HG02970 (cell line): Measurements from ENCODE around the gene CCL14.
"Not testable (repeated sequence)": the region's sequence is repeated elsewhere in the genome, so short reads cannot be mapped to it uniquely, and the experiment has no call there.

Experiments
- ATAC-seq: cut with Tn5 transposase; IDR thresholded peaks from one replicate; pipeline ENCODE4 v1.9.1; 2021; ENCODE audit warnings: mild to moderate bottlenecking, moderate library complexity, moderate number of reproducible peaks; ENCODE audit not compliant: unreplicated experiment, low FRiP score

CCL14 gene

DNA sequence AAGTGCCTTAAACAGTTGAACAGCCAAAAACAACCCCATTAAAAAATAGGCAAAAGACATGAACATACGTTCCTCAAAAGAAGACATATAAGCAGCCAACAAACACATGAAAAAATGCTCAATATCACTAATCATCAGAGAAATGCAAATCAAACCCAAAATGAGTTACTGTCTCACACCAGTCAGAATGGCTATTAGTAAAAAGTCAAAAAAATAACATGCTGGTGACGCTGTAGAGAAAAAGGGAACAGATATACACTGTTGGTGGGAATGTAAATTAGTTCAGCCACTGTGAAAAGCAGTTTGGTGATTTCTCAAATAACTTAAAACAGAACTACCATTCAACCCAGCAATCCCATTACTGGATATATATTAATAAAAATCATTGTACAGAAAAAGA lies 8.8 kb upstream of the CCL14 start:
- not testable (repeated sequence) for ATAC-seq

DNA sequence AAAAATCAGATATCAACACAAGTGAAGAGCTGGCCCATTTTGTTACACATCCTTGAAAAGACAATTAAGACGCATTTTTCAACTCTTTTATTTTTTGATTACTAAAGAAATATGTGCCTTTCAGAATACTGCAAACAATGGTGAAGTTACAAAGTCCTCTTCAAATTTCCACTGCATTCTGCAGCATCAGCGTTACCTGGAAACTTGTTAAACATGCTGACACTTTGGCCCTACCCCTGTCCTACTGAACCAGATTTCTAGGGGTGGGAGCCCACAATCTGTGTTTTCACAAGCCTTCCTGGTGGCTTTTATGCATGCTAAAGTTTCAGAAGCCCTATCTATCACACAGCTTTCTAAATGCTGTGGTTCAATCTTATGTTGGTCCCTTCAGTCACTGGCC lies 4.5 kb upstream of the CCL14 start:
- ATAC-seq: no peak

DNA sequence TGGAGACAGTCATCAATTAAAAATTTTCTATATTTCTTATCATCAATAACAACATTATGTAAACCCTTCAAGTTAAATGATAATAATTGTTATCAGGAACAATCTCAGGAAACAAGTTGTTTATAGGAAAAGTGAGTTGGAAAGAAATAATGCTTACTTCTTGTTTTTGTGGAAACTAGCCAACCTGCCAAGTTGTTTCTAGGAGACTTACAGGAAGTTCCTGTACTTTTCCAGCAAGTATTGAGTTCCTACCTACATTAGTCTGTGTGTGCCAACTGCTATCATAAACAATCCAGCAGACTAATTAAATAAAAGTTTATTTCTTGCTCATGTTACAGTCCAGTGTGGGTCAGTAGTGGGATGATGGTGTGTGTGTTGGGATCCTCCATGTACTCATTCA lies 1.6 kb upstream of the CCL14 start:
- ATAC-seq: no peak

DNA sequence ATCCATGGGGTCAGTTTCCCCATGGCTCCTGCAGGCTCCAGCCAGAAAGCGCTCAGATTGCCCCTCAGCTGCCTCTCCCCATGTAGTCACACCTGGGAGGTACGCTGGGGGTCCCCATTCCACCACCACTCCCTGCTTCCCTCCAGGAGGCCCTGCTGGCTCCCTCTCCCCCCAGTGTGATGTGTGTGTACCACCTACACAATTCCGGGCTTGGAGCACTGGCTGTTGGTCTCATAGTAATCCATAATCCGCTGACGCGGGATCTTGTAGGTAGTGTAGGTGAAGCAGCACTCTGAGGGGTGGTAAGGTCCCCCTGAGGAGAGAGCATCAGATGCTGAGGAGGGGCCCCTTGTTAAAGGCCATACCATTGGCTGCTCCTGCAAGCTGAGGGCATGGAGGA lies 2.4 kb downstream of the CCL14 start:
- ATAC-seq: no peak

DNA sequence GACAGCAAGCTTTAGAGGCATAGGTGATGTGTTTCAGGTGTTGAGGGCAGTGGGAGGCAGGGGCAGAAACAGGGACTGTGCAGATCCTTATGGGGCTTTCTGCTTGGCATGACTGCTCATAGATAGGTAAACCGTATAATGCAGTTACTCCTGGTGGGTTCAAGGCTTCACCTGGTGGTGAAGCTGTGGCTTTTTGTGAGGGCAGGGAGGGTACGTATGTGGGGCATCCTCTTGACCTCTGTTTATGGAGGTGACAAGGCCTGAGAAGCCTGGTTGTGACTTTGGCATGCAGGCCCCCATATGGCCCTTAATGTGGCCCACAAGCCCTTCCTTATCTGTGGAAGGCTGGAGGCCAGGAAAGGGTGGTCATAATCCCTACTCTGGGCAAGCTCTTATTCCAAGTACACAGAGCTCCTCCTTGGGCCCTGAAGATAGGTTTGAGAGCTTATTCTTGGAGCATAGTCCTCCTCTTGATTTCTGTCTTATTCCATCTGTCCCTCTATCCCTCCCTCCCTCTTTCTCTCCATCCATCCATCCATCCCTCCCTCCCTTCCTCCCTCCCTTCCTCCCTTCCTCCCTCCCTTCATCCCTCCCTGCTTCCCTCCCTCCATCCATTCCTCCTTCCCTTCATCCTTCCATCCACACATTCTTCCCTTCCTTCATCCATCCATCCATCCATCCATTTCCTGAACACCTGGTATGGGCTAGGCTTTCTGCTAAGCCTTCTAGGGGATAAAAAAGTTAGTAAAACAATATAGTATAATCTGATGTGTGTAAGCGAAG lies 3.9 kb downstream of the CCL14 start:
- ATAC-seq: no peak

DNA sequence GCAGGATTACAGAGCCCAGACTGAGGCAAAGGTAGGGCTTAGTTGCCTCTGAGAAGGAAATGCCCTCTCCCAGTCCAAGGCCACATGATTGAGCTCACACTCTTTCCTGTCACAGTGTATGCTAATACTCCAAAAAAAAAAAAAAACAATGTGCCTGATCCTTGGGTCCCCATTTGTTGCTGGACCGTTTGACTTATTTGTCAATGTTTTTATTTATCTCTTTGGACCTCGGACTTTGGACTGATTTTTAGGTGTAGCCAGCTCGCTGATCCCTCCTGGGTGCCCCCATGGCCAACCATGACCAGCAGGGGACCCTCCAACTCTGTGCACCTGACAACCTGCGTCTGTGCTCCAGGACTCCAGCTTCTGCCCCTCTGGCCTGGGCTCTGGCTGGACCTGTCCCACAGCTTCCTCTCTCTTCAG lies 4.6 kb downstream of the CCL14 start:
- no peak for ATAC-seq

DNA sequence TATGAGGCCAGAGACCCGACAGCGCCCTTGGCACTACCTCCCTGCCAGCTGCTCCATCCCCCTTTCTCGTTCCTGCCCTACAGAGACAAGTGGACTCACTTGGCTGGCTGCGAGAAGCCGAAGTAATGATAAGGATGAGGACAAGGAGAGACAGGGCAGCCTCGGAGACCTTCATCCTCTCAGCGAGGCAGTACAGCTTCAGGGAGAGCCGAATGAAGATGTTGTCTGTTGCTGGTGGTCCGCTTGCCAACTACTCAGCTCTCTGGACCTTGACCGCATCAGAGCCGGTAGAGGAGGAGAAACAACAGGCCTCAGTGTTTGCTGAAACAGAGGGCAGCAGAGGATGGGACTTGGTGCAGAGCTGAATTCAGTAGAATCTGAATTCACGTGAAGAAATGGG lies 5.3 kb downstream of the CCL14 start, which contains the start of gene CCL16:
CCL16 (minus strand) TSS at position 252 of the 400 bp plus-strand sequence; CDS start at position 175, 77 bp downstream.
- no peak for ATAC-seq

DNA sequence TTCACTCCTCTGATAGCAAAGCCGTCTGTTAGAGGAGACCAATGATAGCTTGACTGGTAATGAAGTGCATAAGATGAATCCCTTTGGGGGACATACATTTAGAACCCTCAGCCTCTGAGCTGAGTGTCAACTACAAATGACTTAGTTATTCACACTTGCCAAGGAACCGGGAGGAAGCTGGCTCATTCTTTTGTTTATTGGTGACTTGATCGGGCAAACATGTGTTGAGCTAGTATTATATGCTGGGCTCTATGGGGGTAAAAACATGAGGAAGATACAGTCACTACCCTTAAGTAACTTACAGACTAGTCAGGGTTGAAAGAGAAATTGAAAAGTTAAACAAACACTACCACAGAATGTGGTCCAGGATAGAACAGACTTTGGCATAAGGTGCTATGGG lies 8.2 kb downstream of the CCL14 start:
- no peak for ATAC-seq

DNA sequence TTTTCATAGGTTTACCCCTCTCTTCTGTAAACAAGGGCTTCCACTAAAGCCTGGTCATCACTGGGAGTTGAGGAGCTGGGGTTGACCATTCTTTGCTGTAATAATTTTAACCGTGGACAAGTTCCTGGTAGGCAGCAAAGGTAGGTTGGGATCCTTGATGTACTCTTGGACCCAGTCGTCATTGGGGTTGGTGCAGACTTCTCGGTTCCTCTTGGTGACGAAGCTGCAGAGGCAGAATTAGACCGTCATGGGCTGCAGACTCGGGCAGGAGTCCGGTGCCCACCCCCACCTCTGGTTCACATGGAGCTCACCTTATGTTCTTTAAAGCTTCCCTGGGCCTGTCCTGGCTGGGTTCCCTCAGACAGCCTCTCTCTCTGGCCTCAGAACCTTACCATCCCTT lies 9.0 kb downstream of the CCL14 start:
- no peak for ATAC-seq

DNA sequence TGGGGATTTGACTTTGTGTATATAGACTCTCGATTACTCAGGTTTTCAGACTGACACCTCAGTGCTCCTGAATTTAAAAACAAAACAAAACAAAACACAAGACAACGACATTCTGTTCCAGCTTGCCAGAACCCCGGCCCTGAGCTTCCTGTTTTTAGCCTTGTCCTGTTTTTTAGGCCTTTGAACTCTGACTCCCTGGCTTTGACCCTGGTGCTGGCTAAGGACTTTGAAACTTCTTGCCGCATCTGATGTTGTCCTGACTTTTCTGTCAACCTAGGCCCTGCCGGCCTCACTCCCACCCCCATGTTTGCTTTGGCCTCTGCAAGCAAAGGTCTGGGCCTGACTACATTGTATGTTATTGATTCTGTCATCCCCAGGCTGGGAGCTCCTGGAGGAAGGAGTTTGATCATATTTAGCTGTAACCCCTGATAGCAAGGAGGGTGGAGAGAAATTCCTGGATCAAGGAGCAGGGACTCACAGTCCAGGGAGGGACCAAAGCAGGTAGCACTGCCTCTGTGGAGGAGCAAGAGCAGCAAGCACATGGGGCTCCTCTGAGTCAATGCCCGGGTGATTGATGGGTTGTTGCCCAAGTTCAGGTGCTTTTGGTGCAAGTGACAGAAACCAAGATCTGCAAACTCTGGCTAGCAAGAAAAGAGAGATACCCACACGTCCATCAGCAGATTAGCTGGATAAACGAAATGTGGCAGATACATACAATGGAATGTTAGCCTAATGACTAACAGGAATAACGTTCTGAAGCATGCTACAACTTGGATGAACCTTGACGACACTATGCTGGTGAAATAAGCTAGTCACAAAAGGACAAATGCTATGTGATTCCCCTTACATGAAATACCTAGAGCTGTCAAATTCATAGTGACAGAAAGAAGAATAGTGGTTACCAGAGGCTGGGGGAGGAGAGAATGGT lies 12.9 kb downstream of the CCL14 start:
- no peak for ATAC-seq

DNA sequence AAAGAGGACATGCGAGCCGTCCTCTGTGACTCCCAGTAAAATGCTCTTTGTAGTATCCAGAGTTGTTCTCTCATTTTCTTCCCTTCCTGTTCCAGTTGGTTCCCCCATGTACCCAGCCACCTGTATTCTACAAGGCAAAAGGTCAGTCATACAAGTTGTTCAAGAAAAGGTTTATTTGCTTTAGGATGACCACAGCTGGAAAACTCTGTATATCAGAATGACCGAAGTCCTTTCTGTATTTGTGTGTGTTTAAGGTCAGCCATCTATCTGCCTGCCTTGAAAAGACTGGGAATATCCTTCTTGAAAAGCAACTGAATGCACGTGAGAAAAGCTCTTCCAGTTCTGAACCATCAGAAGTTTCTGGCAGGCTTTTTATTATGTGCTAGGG lies 13.6 kb downstream of the CCL14 start:
- no peak for ATAC-seq

DNA sequence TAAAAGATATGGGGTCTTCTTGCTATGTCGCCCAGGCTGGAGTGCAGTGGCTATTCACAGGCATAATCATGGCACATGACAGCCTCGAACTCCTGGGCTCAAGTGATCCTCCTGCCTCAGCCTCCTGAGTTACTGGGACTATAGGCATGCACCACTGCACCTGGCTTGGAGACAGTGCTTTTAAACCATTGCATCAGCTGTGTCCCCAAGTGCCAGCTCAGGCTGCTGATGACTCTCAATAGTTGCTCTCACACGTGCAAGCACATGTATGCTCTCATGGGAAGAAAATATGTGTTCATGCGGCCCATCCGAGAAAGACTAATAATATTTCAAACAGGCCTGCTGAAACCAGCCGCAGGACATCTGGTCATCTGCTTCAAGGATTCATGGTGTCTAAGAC lies 14.0 kb downstream of the CCL14 start:
- no peak for ATAC-seq

DNA sequence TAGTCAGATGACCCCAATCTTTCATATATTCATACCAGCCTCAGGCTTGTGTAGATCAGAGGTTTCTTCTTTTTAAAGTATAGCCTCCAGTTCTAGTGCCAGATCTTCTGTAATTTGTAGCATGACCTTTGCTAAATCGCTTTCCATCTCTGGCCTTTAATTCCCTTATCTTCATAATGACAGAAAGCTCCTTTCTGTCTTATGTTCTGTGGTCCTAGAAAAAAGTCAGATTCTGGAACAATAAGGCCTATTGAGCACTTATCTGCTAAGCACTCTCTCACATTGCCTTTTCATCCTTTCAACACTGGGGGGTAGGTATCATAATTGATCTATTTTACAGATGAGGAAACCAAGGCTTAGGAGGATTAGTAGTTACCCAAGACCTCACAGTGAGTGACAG lies 14.5 kb downstream of the CCL14 start:
- no peak for ATAC-seq

DNA sequence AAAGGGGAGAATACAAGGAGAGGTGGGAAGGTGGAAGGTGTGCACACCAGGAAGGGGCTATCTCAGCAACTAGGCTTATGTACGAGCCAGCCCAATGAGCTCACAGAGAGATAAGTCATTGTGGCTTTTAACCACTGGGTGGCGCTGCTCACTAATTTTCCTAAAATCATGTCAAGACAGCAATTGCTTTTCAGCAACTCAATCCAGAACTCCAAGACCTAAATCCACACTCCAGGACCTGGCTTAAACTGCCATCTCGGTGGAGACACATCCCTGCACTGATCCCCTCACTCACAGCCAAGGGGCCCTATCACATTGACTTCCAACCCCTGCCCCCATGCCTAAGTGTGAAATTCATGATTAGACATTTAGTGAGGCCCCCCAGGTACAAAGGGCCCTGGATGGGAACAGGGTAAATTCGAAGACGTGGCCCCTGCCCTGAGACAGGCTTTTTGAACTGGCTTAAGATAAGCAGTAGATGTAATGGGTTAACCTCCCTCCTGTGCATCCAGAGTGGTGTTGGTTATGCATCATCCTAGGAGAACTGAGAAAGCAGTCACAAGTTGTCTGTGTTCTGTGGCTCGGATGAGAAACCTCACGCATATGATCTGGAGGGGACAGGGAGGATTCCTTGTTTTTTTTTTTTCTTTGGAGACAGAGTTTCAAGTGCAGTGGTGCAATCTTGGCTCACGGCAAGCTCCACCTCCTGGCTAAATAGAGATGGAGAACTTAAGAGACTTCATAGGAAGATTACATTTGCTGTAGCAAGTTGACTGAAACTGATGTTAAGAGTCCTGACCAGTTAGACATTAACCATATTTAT lies 16.8 kb downstream of the CCL14 start:
- no peak for ATAC-seq

DNA sequence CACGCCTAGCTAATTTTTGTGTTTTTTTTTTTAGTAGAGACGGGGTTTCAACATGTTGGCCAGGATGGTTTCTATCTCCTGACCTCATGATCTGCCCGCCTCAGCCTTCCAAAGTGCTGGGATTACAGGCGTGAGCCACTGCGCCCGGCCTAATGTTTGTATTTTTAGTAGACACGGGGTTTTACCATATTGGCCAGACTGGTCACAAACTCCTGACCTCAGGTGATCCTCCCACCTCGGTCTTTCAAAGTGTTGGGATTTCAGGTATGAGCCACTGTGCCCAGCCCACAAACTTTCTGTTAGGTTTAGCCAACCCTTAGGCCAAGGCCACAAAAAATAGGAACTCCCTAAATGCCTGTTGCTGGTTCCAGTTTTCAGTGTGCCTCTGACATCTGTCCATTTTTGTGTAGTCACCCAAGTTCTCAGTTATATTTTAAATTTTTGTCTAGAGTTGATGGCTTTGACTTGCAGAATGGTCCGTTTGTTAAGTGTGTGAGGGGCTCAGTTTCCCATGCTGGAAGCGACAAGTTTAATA lies 17.9 kb downstream of the CCL14 start:
- ATAC-seq: no peak

DNA sequence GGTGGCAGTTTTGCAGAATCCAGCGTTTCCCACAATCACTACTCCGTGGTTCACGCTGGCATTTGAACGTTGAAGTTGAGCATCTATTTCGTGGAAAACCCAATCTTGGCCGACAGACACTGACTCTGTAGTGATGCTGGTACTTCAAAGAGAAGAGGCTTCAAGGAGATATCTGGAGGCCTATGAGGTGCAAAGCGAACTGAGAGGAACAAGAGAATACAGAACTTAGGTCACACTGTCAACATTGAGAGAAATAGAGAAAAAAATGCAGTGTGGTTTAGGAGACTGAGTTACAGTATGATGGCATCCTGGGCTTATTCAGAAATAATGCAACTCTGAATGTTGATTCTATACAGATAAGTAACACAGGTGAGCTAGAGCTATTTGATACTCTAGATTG lies 21.3 kb downstream of the CCL14 start:
- no peak for ATAC-seq

DNA sequence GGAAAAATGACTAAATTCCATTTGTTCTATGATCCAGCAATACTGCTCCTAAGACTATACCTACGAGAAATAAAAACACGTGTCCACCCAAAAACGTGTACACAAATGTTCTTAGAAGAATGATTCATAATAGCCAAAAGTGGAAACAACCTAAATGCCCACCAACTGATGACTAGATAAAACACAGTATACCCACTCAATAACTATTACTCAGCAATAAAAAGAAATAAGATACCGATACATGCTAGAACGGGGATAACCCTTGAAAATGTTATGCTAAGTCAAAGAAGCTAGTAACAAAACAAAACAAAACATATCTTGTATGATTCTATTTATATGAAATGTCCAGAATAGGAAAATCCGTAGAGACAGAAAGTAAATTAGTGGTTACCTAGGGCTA lies 22.9 kb downstream of the CCL14 start:
- no peak for ATAC-seq

DNA sequence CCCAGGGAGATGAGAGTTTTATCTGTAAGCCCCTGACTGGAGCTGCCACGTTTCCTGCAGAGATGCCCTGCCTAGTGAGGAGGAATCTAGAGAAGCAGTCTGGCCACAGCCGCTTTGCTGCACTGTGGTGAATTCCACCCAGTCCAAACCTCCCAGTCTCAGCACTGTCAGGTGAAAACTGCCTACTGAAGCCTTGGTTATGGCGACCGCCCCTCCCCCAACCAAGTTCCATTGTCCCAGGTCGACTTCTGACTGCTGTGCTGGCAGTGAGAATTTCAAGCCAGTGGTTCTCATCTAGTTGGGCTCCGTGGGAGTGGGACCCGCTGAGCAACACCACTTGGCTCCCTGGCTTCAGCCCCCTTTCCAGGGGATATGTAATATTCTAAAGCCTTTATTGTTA lies 32.8 kb downstream of the CCL14 start:
- no peak for ATAC-seq

DNA sequence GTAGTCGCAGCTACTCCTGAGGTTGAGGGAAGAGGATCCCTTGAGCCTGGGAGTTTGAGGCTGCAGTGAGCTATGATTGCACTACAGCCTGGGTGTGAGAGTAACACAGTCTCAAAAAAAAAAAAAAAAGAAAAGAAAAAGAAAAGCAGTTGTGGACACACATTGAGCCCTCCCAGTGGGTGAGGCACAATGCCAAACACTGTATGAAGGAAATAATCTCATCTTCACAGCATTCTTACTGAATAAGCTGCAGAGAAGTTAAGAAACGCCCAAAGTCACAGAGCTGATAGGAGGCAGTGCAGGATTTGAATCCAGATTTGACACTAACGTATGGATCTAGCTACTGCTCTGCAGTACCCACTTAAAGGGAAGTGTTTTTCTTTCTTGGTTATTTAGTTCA lies 37.1 kb downstream of the CCL14 start:
- no peak for ATAC-seq

DNA sequence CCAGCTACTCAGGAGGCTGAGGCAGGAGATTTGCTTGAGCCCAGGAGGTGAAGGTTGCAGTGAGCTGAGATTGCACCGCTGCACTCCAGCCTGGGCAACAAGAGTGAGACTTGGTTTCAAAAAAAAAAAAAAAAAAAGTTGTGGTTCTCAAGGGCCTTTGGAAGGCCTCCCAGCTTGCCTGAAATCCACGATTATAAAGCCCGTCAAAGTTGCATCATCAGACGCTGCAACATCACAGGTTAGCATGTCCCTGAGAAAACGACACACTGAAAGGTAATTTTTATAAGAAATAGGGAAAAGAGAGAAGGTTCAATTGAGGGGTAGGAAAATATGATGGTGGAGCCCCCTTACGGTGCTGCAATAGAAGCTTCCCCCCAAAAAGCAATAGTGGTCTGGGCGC lies 38.4 kb downstream of the CCL14 start:
- no peak for ATAC-seq
